ENCODE measurements around the gene PRSS1.
A peak's percentile ranks its signal among the peaks of the same experiment; 100 is the strongest.
"Not testable (repeated sequence)": the region's sequence is repeated elsewhere in the genome, so short reads cannot be mapped to it uniquely, and the experiment has no call there.

The PRSS1 gene

DNA sequence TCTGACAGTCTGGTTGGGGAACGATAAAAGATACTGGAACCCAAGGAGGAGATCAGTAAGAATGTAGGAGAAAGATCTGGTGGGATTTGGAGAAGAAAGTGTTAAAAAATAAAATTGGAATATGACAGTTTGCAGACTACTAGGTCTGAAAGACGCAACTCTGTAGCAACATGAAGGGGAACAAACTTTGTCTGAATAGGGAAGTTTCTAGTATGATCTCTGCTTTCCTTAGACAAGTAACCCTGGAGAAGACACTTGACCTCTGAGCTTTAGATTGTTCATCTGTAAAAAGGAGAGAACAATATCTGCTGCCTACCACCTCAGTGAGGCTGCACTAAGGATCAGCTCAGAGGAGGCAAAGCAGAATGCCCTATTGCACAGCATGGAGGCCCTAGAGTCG lies 3.0 kb upstream of the PRSS1 start:
- no peak for DNase-seq (ENCODE audit: low spot score)

DNA sequence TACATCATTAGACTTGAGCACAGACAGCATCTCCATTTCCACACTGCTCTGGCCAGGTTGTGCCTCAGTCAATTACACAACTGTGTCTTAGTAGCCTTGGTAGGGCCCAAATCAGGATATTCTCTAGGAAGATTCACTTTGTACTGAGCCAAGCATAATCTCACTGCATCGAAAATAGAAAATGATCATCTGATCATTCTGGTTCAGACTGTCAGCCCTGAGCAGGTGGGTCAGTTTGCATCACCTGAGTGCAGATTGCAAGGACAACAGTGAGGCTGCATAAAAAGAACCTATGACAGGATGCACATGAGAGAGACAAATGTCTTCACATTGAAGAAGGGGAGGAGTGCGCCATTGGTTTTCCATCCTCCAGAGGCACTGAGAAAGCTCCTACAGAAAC lies 862 bp upstream of the PRSS1 start:
- DNase-seq (ENCODE audit: low spot score), result not testable (repeated sequence)

DNA sequence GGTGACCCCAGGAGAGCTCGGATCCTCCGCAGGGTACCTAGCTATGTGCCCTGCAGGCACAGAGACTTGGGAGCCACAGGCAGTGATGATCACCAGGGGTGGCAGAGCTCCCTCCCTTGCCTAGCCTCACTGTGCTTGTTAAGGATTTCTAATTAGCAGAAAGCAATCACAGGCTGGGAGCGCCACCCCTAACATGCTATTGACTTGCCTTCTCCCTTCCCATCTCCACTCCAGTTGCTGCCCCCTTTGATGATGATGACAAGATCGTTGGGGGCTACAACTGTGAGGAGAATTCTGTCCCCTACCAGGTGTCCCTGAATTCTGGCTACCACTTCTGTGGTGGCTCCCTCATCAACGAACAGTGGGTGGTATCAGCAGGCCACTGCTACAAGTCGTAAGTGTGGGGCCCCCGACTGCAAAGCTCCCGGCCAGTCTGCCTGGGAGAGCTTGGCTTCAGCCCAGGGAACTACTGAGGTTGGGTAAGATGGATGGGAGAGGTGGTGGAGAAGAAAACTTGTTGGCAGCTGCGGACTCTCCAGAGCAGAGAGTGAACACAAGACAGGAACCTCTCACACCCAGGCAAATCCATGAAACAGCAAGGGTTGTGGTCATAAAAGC lies 1.2 kb downstream of the PRSS1 start:
- no peak for DNase-seq (ENCODE audit: low spot score)

- DNase-seq (ENCODE audit: low spot score), result not testable (repeated sequence)
Measured at GRCh38 chr7:142751526-142752175, 2.4 kb downstream of the PRSS1 start.

- no peak for DNase-seq (ENCODE audit: low spot score)
Measured at GRCh38 chr7:142752376-142753225, 3.3 kb downstream of the PRSS1 start.

GRCh38 chr7:142753366-142753765 lies 4.1 kb downstream of the PRSS1 start:
- DNase-seq (ENCODE audit: low spot score), result peak; percentile 25

GRCh38 chr7:142753925-142754491 lies 4.7 kb downstream of the PRSS1 start:
- DNase-seq (ENCODE audit: low spot score), result peak; percentile 18

- peak; percentile 91 for DNase-seq (ENCODE audit: low spot score)
Measured at GRCh38 chr7:142754681-142755575, 5.7 kb downstream of the PRSS1 start.

DNA sequence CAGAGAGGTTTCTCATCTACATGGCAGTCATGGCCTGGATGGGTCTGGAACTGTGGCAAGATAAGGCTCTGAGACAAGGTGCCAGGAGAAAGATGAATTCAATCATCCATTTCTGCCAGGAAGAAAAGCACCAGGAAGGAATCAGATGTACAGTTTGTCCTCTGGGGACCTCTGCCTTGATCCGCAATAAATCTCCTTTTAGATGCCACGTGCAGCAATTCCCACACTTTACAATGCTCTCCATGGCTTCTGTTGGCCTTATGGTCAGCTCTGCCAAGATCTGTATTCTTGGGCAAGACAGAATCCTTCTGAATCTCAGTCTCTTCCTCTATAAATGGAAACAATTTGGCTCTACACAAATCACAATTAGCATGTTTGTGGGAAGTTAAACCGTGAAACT lies 9.0 kb downstream of the PRSS1 start:
- not testable (repeated sequence) for DNase-seq (ENCODE audit: low spot score)

- DNase-seq (ENCODE audit: low spot score), result peak; percentile 40
Measured at GRCh38 chr7:142759433-142759832, 10.2 kb downstream of the PRSS1 start.

DNA sequence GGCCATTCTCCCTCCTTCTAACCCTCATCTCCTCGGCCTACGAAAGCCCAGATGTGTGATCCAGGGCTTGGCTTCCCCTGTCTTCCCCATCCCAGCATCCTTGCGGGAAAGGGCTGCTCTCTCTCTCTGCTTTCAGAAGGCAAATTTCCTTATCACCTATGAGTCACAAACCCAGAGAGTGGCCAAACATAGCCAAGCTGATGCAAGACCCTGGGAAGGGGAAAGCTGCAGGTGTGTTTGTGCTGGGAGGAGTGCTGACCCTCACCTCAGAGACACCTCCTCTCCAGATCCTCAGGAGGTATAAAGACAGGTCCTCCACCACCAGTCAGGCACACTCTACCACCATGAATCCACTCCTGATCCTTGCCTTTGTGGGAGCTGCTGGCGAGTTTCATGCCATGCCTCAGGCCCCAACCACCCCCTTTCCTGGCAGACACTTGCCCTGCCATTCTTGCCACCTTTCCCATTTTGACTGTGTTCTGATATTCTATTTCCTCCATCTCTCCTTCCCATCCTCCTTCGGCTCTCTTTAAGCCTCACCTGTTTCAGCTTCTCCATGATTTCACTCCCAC lies 10.9 kb downstream of the PRSS1 start:
- no peak for DNase-seq (ENCODE audit: low spot score)

DNA sequence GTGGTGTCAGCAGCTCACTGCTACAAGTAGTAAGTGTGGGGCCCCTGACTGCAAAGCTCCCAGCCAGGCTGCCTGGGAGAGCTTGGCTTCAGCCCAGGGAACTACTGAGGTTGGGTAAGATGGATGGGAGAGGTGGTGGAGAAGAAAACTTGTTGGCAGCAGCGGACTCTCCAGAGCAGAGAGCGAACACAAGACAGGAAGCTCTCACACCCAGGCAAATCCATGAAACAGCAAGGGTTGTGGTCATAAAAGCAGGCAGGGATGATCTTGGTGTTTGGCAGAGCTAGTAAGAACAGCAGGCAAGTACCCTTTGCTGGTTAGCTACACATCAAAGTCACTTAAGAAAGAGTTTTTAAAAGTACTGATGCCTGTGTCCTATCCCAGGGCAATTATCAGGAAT lies 12.3 kb downstream of the PRSS1 start:
- DNase-seq (ENCODE audit: low spot score), result not testable (repeated sequence)

- DNase-seq (ENCODE audit: low spot score), result no peak
Measured at GRCh38 chr7:142762104-142762503, 12.8 kb downstream of the PRSS1 start.

GRCh38 chr7:142767451-142767850 lies 18.2 kb downstream of the PRSS1 start:
- DNase-seq (ENCODE audit: low spot score), result no peak

- DNase-seq (ENCODE audit: low spot score), result no peak
Measured at GRCh38 chr7:142767861-142768260, 18.6 kb downstream of the PRSS1 start.

GRCh38 chr7:142768885-142769284 lies 19.6 kb downstream of the PRSS1 start:
- DNase-seq (ENCODE audit: low spot score), result not testable (repeated sequence)

GRCh38 chr7:142770661-142771352 lies 21.5 kb downstream of the PRSS1 start, which contains the start of gene PRSS2:
PRSS2 (plus strand) TSS chr7:142770970; CDS start chr7:142770983, 13 bp downstream.
- DNase-seq (ENCODE audit: low spot score), result no peak

DNA sequence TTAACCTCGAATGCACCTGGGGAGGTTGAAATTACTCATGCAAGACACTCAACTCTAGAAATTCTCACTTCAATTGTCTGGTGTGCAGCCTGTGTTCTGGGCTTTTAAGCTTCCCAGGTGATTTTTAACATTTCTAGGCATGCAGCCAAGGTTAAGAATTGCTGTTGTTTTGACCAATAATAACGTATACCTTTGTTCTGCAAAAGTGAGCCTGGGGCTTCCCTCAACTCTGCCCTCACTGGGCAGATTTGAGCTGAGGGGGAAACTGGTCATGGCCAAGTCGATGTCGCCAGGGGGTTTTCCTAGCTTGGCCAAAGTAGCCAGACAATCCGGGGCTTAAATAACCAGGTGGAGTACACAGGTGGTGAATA lies 22.1 kb downstream of the PRSS1 start:
- DNase-seq (ENCODE audit: low spot score), result no peak

DNA sequence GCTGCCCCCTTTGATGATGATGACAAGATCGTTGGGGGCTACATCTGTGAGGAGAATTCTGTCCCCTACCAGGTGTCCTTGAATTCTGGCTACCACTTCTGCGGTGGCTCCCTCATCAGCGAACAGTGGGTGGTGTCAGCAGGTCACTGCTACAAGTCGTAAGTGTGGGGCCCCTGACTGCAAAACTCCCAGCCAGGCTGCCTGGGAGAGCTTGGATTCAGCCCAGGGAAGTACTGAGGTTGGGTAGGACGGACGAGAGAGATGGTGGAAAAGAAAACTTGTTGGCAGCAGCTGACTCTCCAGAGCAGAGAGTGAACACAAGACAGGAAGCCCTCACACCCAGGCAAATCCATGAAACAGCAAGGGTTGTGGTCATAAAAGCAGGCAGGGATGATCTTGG lies 22.8 kb downstream of the PRSS1 start:
- no peak for DNase-seq (ENCODE audit: low spot score)

DNA sequence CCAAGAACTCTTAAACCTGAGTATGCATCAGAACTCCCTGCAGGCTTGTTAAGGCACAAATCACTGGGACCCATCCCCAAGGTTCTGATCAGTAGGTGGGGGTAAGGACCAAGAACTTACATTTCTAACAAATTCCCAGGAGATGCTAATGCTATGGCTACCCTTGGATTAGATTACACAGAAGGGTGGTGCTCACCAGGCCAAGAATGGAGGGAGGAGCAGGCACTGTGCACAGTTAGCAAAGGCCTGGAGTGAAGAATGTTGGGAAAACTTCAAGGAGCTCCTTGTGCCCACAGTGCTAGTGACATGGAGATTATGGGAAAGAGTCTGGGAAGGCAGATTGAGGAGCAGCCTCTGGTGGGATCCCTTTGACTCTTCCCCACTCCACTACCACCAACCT lies 23.4 kb downstream of the PRSS1 start:
- no peak for DNase-seq (ENCODE audit: low spot score)

- DNase-seq (ENCODE audit: low spot score), result no peak
Measured at GRCh38 chr7:142773230-142773629, 24.0 kb downstream of the PRSS1 start.
